Thyroid gland (tissue), 4 donors: ENCODE results near the gene MFF. TPM values are rescaled to one million over a fixed set of nuclear protein-coding genes. Genes with fewer than 3 reads are reported as not detected.

Experiments
- DNase-seq, 2 donors: peaks; one replicate each; pipeline ENCODE4 v3.0.0-alpha.2; 2019
- H3K27ac ChIP-seq, 3 donors: fragments of 200-600 bp; sonication (generic); 1 replicate in 2 of 3; 2 replicates in 1 of 3; pipeline ENCODE4 v1.5.1; 2016 to 2019; ENCODE audit warnings: mild to moderate bottlenecking in 1 of 3, moderate library complexity in 1 of 3
- H3K27me3 ChIP-seq: fragments of 200-600 bp; sonication (generic); one replicate; pipeline ENCODE4 v1.5.1; 2019
- H3K36me3 ChIP-seq, 2 donors: fragments of 200-600 bp; sonication (generic); one replicate each; pipeline ENCODE4 v1.5.1; 2016 to 2019
- H3K4me1 ChIP-seq, 2 donors: fragments of 200-600 bp; sonication (generic); one replicate each; pipeline ENCODE4 v1.5.1; 2017 to 2019
- H3K4me3 ChIP-seq, 3 donors: fragments of 200-600 bp; sonication (generic); replicated peaks in 1 of 3; 1 replicate in 2 of 3; 2 replicates in 1 of 3; pipeline ENCODE4 v1.5.1; 2016; ENCODE audit warnings: mild to moderate bottlenecking in 1 of 3
- H3K9me3 ChIP-seq: fragments of 200-600 bp; sonication (generic); one replicate; pipeline ENCODE4 v1.5.1; 2017
- POLR2A ChIP-seq, 2 donors: fragments of 450-650 bp; IDR thresholded peaks; one replicate each; pipeline ENCODE4 v1.6.1; 2017; ENCODE audit warnings: antibody characterized with exemption in 2 of 2, mild to moderate bottlenecking in 2 of 2, moderate library complexity in 1 of 2
- WGBS, 2 donors: methylation state at CpG; one replicate each; pipeline ENCODE4 v1.1.5; 2017; 5-methylcytosine and 5-hydroxymethylcytosine counted together
- intact Hi-C: fragments of 100-400 bp; cut with DNase I; formaldehyde crosslinking; loops from one replicate; pipeline ENCODE4 v1.15.1; 2023
- total RNA-seq, 4 donors: library from RNA; depleted of rRNA; stranded (reverse); fragments of >200 nt; gene quantifications; one replicate each; pipeline ENCODE4 v1.2.3, GENCODE V29; 2016
- TF ChIP-seq, protein P1 (sequence below), 6 experiments: fragments of 200-600 bp in 3 of 6; fragments of 450-650 bp in 3 of 6; sonication (generic) in 3 of 6; IDR thresholded peaks; one replicate each; pipeline ENCODE4 v1.5.1; 2016 to 2019; ENCODE audit warnings: antibody characterized with exemption in 6 of 6, mild to moderate bottlenecking in 2 of 6, inconsistent platforms in 1 of 6, moderate library complexity in 1 of 6

MFF gene
- total RNA-seq, 4 donors from 2014 or later = 78.3 to 134 (median 99.7) TPM

DNA sequence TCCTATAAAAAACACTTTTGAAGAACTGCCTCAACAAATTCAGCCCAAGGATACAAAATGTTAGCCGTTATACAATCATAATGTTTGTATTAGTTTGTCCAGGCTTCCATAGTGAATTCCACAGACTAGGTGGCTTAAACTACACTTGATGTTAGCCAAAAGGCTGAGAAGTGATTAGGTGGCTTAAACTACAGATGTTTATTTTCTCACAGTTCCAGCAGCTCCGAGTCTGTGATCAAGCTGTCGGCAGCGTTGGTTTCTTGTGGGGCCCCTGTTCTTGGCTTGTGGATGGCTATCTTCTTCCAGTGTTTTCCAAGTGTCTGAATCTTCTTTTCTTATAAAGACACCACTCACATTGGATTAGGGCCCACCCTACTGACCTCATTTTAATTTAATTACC, 31.5 kb upstream of the MFF start:
- Histone ChIP-seq H3K4me3 (no peak overlapping the region), H3K27me3 (no peaks in the 10 kb centered on the region), H3K27ac (no peak overlapping the region), H3K36me3 (peaks cover 0 to 9% of the 10 kb centered on the region in 2 donors), H3K4me1 (no peaks in the 10 kb centered on the region), H3K9me3 (no peaks in the 10 kb centered on the region)
- DNase-seq = no peak
- TF ChIP-seq POLR2A (IDR thresholded peaks at IDR 0.05) = no peak
- TF ChIP-seq, protein P1, sequence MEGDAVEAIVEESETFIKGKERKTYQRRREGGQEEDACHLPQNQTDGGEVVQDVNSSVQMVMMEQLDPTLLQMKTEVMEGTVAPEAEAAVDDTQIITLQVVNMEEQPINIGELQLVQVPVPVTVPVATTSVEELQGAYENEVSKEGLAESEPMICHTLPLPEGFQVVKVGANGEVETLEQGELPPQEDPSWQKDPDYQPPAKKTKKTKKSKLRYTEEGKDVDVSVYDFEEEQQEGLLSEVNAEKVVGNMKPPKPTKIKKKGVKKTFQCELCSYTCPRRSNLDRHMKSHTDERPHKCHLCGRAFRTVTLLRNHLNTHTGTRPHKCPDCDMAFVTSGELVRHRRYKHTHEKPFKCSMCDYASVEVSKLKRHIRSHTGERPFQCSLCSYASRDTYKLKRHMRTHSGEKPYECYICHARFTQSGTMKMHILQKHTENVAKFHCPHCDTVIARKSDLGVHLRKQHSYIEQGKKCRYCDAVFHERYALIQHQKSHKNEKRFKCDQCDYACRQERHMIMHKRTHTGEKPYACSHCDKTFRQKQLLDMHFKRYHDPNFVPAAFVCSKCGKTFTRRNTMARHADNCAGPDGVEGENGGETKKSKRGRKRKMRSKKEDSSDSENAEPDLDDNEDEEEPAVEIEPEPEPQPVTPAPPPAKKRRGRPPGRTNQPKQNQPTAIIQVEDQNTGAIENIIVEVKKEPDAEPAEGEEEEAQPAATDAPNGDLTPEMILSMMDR (IDR thresholded peaks at IDR 0.05) = no peak
- 63 to 72% methylated on average over 4 of the region's 4 CpGs for WGBS, 2 donors
- intact Hi-C loops = no loop called here

DNA sequence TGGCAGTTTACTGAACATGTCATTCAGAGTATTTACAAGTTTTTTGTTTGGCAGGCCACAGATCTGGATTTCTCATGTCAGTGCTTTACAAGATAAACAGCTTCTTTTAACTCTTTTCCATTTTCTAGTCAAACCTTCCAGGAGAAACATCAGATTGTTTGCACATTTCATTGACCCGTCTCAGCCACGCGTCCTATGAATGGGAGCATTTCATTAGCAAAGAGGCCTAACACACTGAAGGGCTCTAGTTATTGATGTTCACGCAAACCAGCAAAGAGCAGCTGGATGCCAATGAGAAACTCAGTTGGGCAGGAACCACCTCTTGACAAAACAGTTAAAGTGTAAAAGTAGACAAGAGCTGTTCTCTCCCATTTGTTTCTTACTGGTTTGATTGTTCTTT, 29.2 kb upstream of the MFF start:
- TF ChIP-seq, protein P1 (IDR thresholded peaks at IDR 0.05) = no peak
- no peak for TF ChIP-seq POLR2A (IDR thresholded peaks at IDR 0.05)
- H3K27me3 ChIP-seq = no peaks in the 10 kb centered on the region
- H3K4me3 ChIP-seq = no peak overlapping the region
- WGBS, 2 donors = 87% methylated on average over 4 of the region's 4 CpGs
- no peak overlapping the region for H3K27ac ChIP-seq
- no peak for DNase-seq
- peaks cover 0 to 6% of the 10 kb centered on the region in 2 donors for H3K36me3 ChIP-seq
- no peaks in the 10 kb centered on the region for H3K9me3 ChIP-seq
- no peaks in the 10 kb centered on the region for H3K4me1 ChIP-seq
- intact Hi-C loops = no loop called here

DNA sequence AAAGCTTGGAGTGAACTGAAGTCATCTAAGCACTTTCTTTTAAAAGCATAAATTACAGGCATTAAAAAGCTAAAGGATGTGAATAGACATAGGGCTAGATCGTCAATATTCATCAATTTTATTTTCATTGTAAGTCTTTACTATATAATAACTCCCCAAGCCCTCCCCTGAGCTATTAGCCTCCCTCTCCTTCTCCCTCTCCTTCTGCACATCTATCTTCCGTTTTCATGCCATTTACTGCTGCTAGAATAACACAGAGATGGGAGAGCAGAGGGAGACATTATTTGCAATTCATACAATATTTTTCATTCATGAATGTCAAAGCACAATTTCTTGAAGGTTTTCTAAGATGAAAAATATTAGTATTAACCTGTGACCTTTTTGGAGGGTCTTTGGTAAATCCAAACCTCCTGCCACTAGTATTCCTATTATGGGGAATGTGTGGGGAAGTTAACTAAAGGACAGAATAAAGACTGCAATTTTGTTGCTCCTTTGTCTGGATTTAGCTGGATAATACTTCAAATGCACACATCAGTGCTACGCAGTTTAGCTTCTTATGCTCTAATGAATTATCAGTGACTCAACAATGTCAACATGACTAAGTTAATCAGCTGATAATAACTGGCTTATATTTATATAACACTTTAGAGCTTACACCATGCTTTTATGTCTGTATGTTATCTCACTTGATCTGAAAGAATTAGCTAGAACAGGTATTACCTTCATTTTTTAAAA, 28.2 kb upstream of the MFF start:
- WGBS, 2 donors = 89 to 92% methylated on average over 3 of the region's 3 CpGs
- peaks cover 0 to 6% of the 10 kb centered on the region in 2 donors for H3K36me3 ChIP-seq
- no peaks in the 10 kb centered on the region for H3K27me3 ChIP-seq
- H3K27ac ChIP-seq = no peak overlapping the region
- no peak for TF ChIP-seq POLR2A (IDR thresholded peaks at IDR 0.05)
- TF ChIP-seq, protein P1 (IDR thresholded peaks at IDR 0.05) = no peak
- H3K4me1 ChIP-seq = no peaks in the 10 kb centered on the region
- intact Hi-C loops = no loop called here
- DNase-seq = no peak
- H3K4me3 ChIP-seq = no peak overlapping the region
- H3K9me3 ChIP-seq = no peaks in the 10 kb centered on the region

DNA sequence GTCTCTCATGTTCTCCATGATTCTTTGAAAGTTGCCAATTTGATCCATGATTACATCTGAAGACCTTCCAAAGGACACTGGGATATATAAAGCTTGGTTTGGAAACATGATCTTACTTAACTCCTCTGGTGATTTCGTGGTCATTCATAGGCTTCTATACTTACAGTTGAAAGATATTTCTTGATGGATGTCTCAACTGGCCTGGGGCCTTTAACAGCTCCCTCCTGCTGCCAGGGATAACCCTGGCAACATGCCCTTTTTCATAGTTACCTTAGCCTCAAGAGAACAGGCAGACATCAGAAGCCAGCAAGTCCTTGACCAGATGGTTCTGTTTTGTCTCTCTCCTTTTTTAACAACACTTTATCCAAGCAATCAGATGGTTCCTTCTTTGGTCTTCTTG, 23.5 kb upstream of the MFF start:
- Histone ChIP-seq H3K27ac (no peak overlapping the region), H3K4me1 (no peaks in the 10 kb centered on the region), H3K4me3 (no peak overlapping the region), H3K27me3 (no peaks in the 10 kb centered on the region), H3K9me3 (no peaks in the 10 kb centered on the region), H3K36me3 (peaks cover 10 to 22% of the 10 kb centered on the region in 2 donors)
- 77 to 88% methylated on average over 1 of the region's 1 CpG for WGBS, 2 donors
- intact Hi-C loops = no loop called here
- DNase-seq = no peak
- TF ChIP-seq, protein P1 (IDR thresholded peaks at IDR 0.05) = no peak
- TF ChIP-seq POLR2A (IDR thresholded peaks at IDR 0.05) = no peak

DNA sequence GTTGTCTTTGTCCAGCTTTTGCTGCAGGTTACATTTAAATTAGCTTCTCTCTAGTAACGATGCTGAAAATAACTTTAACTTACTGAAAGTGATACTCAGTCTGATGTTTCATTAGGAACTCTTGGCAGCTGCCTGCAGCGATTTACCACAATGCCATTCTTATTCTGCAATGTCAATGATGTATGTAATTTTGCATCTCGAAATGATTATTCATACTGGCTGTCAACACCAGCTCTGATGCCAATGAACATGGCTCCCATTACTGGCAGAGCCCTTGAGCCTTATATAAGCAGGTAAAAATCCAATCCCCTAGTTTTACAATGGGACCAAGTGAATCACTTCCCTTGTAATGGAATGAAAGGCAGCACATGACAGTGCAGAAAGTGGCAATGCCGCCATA, 16.3 kb upstream of the MFF start:
- DNase-seq = no peak
- H3K4me1 ChIP-seq = no peaks in the 10 kb centered on the region
- no peak overlapping the region for H3K27ac ChIP-seq
- intact Hi-C loops = no loop called here
- peaks cover 4 to 26% of the 10 kb centered on the region in 2 donors for H3K36me3 ChIP-seq
- no peaks in the 10 kb centered on the region for H3K27me3 ChIP-seq
- TF ChIP-seq POLR2A (IDR thresholded peaks at IDR 0.05) = no peak
- TF ChIP-seq, protein P1 (IDR thresholded peaks at IDR 0.05) = no peak
- H3K4me3 ChIP-seq = no peak overlapping the region
- 92 to 94% methylated on average over 4 of the region's 4 CpGs for WGBS, 2 donors
- no peaks in the 10 kb centered on the region for H3K9me3 ChIP-seq
